ENCODE data around the gene SKAP2.

The SKAP2 gene

GRCh38 chr7:26639695-26640094 lies 224.7 kb downstream of the SKAP2 start:
- 100% methylated on average over 2 of the region's 5 CpGs; no CpG with 5 or more reads in 1 of the 2 donors for WGBS, 2 donors (ENCODE audit: extremely low coverage in 2 of 2, insufficient read length in 2 of 2, insufficient replicate concordance in 1 of 2)

DNA sequence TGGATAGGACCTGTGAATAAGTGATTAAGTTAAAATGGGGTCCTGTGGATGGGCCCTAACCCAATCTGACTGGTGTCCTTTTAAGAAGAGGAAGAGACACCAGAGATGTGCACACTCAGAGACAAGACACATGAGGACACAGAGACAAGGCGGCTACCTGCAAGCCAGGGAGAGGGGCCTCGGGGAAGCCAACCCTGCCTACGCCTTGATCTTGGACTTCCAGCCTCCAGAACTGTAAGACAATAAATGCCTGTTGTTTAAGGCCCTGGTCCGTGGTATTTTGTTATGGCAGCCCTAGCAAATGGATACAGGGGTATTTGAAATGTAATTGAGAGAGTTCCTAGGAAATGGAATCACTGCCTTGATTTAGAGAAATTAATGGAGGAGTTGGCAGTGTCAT lies 225.3 kb downstream of the SKAP2 start:
- no peak overlapping the region for H3K27ac ChIP-seq (replicated peaks; ENCODE audit: low read length)
- H2AFZ ChIP-seq (ENCODE audit: low read length), result no peak overlapping the region
- peaks cover 0 to 16% (median 2%) of the 10 kb centered on the region in 3 experiments for H3K27me3 ChIP-seq (ENCODE audit: control insufficient read depth in 3 of 3, insufficient read depth in 3 of 3, low read depth in 1 of 3, low read length in 3 of 3)
- no peak overlapping the region for H4K91ac ChIP-seq (ENCODE audit: low read depth, low read length, poor library complexity)
- H2BK5ac ChIP-seq (ENCODE audit: low read length), result no peak overlapping the region
- no peak overlapping the region for H3K14ac ChIP-seq (ENCODE audit: low read length)
- peaks cover 0 to 2% of the 10 kb centered on the region in 2 donors for H3K9me3 ChIP-seq (replicated peaks in 1 of 2; ENCODE audit: control insufficient read depth in 2 of 2, insufficient read depth in 1 of 2, low read depth in 1 of 2, low read length in 2 of 2)
- no peak overlapping the region for H3K4me2 ChIP-seq (ENCODE audit: insufficient read depth, low read length, poor library complexity, severe bottlenecking)
- no peak overlapping the region for H3K4me3 ChIP-seq (ENCODE audit: low read length in 2 of 2)
- H3K4me1 ChIP-seq (ENCODE audit: control insufficient read depth in 2 of 2, insufficient read depth in 1 of 2, low read depth in 1 of 2, low read length in 2 of 2), result peaks cover 0 to 1% of the 10 kb centered on the region in 2 donors
- H3K36me3 ChIP-seq (replicated peaks in 1 of 2; ENCODE audit: control insufficient read depth in 2 of 2, insufficient read depth in 2 of 2, low read length in 2 of 2), result no peaks in the 10 kb centered on the region
- no peak overlapping the region for H2BK12ac ChIP-seq (ENCODE audit: low read length)
- H4K8ac ChIP-seq (ENCODE audit: low read depth, low read length), result no peak overlapping the region
- no peak overlapping the region for H2AK5ac ChIP-seq (ENCODE audit: low read depth, low read length)
- WGBS, 2 donors (ENCODE audit: extremely low coverage in 2 of 2, insufficient read length in 2 of 2, insufficient replicate concordance in 1 of 2), result no CpG with 5 or more reads among the region's 4 CpGs
- no peak overlapping the region for H3K18ac ChIP-seq (ENCODE audit: low read length)
- no peak for DNase-seq (ENCODE audit: low spot score)
- peaks cover 7% of the 10 kb centered on the region for H3K79me1 ChIP-seq (ENCODE audit: low read depth, low read length)
- H3K4ac ChIP-seq (ENCODE audit: low read length), result no peak overlapping the region
- no peak overlapping the region for H3K23ac ChIP-seq (ENCODE audit: low read depth, low read length, poor library complexity)
- no peak overlapping the region for H2BK120ac ChIP-seq (ENCODE audit: low read depth, low read length)
- H3K9ac ChIP-seq (ENCODE audit: low read depth, low read length, poor library complexity), result no peak overlapping the region
- no peak overlapping the region for H2BK15ac ChIP-seq (ENCODE audit: low read length)

More at GRCh38 chr7:26639695-26640094, 224.7 kb downstream of the SKAP2 start:
- Histone ChIP-seq H4K8ac (ENCODE audit: low read depth, low read length) (no peak overlapping the region), H3K4me1 (ENCODE audit: control insufficient read depth in 2 of 2, insufficient read depth in 1 of 2, low read depth in 1 of 2, low read length in 2 of 2) (peaks cover 0 to 1% of the 10 kb centered on the region in 2 donors), H2BK5ac (ENCODE audit: low read length) (no peak overlapping the region), H2BK12ac (ENCODE audit: low read length) (no peak overlapping the region), H3K18ac (ENCODE audit: low read length) (no peak overlapping the region), H3K27me3 (ENCODE audit: control insufficient read depth in 3 of 3, insufficient read depth in 3 of 3, low read depth in 1 of 3, low read length in 3 of 3) (peaks cover 0 to 16% (median 2%) of the 10 kb centered on the region in 3 experiments), H2BK15ac (ENCODE audit: low read length) (no peak overlapping the region), H3K4me3 (ENCODE audit: low read length in 2 of 2) (peak overlapping the region in 1 of 2 donors; percentile 15), H3K79me1 (ENCODE audit: low read depth, low read length) (peaks cover 7% of the 10 kb centered on the region), H3K14ac (ENCODE audit: low read length) (peak overlapping the region; percentile 43), H3K9me3 (replicated peaks in 1 of 2; ENCODE audit: control insufficient read depth in 2 of 2, insufficient read depth in 1 of 2, low read depth in 1 of 2, low read length in 2 of 2) (peaks cover 0 to 2% of the 10 kb centered on the region in 2 donors), H2BK120ac (ENCODE audit: low read depth, low read length) (no peak overlapping the region), H3K4ac (ENCODE audit: low read length) (no peak overlapping the region), H3K4me2 (ENCODE audit: insufficient read depth, low read length, poor library complexity, severe bottlenecking) (no peak overlapping the region), H3K9ac (ENCODE audit: low read depth, low read length, poor library complexity) (no peak overlapping the region), H2AFZ (ENCODE audit: low read length) (no peak overlapping the region), H4K91ac (ENCODE audit: low read depth, low read length, poor library complexity) (no peak overlapping the region), H3K36me3 (replicated peaks in 1 of 2; ENCODE audit: control insufficient read depth in 2 of 2, insufficient read depth in 2 of 2, low read length in 2 of 2) (no peaks in the 10 kb centered on the region), H3K23ac (ENCODE audit: low read depth, low read length, poor library complexity) (no peak overlapping the region), H2AK5ac (ENCODE audit: low read depth, low read length) (no peak overlapping the region), H3K27ac (replicated peaks; ENCODE audit: low read length) (no peak overlapping the region)
- DNase-seq (ENCODE audit: low spot score), result no peak

- Histone ChIP-seq H4K91ac (ENCODE audit: low read depth, low read length, poor library complexity) (no peak overlapping the region), H3K14ac (ENCODE audit: low read length) (no peak overlapping the region), H3K36me3 (replicated peaks in 1 of 2; ENCODE audit: control insufficient read depth in 2 of 2, insufficient read depth in 2 of 2, low read length in 2 of 2) (no peaks in the 10 kb centered on the region), H3K27me3 (ENCODE audit: control insufficient read depth in 3 of 3, insufficient read depth in 3 of 3, low read depth in 1 of 3, low read length in 3 of 3) (peaks cover 0 to 14% (median 2%) of the 10 kb centered on the region in 3 experiments), H2BK120ac (ENCODE audit: low read depth, low read length) (no peak overlapping the region), H3K79me1 (ENCODE audit: low read depth, low read length) (peaks cover 7% of the 10 kb centered on the region), H3K9me3 (replicated peaks in 1 of 2; ENCODE audit: control insufficient read depth in 2 of 2, insufficient read depth in 1 of 2, low read depth in 1 of 2, low read length in 2 of 2) (peaks cover 0 to 2% of the 10 kb centered on the region in 2 donors), H2BK5ac (ENCODE audit: low read length) (no peak overlapping the region), H3K4ac (ENCODE audit: low read length) (no peak overlapping the region), H3K4me1 (ENCODE audit: control insufficient read depth in 2 of 2, insufficient read depth in 1 of 2, low read depth in 1 of 2, low read length in 2 of 2) (peaks cover 0 to 1% of the 10 kb centered on the region in 2 donors), H3K4me2 (ENCODE audit: insufficient read depth, low read length, poor library complexity, severe bottlenecking) (no peak overlapping the region), H2AK5ac (ENCODE audit: low read depth, low read length) (no peak overlapping the region), H3K9ac (ENCODE audit: low read depth, low read length, poor library complexity) (no peak overlapping the region), H3K18ac (ENCODE audit: low read length) (no peak overlapping the region), H2BK15ac (ENCODE audit: low read length) (no peak overlapping the region), H4K8ac (ENCODE audit: low read depth, low read length) (no peak overlapping the region), H3K4me3 (ENCODE audit: low read length in 2 of 2) (no peak overlapping the region), H2AFZ (ENCODE audit: low read length) (no peak overlapping the region), H3K23ac (ENCODE audit: low read depth, low read length, poor library complexity) (no peak overlapping the region), H2BK12ac (ENCODE audit: low read length) (no peak overlapping the region), H3K27ac (replicated peaks; ENCODE audit: low read length) (no peak overlapping the region)
- no CpG with 5 or more reads among the region's 14 CpGs for WGBS, 2 donors (ENCODE audit: extremely low coverage in 2 of 2, insufficient read length in 2 of 2, insufficient replicate concordance in 1 of 2)
- no peak for DNase-seq (ENCODE audit: low spot score)
These were observed 226.2 kb downstream of the SKAP2 start for GRCh38 chr7:26638140-26638539.

DNA sequence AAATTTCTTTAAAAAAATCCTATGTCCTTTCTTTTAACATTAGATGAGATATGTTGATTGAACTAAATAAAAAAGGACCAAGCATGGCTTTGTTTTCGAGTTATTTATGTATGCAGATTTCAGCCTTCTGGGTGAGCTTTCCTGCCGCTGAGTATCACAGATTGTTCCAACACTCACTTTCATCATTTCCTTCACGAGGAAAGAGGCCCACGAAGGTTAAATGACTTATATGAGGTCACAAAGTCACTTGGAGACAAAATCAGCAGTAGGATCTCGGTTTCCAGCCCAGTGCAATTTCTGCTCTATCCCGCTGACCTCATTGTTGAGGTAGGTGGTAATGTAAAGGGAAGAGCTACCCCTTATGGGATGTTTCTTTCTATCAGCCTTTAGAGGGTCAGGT lies 226.8 kb downstream of the SKAP2 start:
- H3K4me1 ChIP-seq (ENCODE audit: control insufficient read depth in 2 of 2, insufficient read depth in 1 of 2, low read depth in 1 of 2, low read length in 2 of 2), result peaks cover 0 to 1% of the 10 kb centered on the region in 2 donors
- H2BK120ac ChIP-seq (ENCODE audit: low read depth, low read length), result no peak overlapping the region
- H3K23ac ChIP-seq (ENCODE audit: low read depth, low read length, poor library complexity), result no peak overlapping the region
- no peak overlapping the region for H3K9ac ChIP-seq (ENCODE audit: low read depth, low read length, poor library complexity)
- no peak overlapping the region for H2AK5ac ChIP-seq (ENCODE audit: low read depth, low read length)
- H3K27me3 ChIP-seq (ENCODE audit: control insufficient read depth in 3 of 3, insufficient read depth in 3 of 3, low read depth in 1 of 3, low read length in 3 of 3), result peaks cover 0 to 11% (median 2%) of the 10 kb centered on the region in 3 experiments
- peaks cover 7% of the 10 kb centered on the region for H3K79me1 ChIP-seq (ENCODE audit: low read depth, low read length)
- no peak overlapping the region for H3K4me2 ChIP-seq (ENCODE audit: insufficient read depth, low read length, poor library complexity, severe bottlenecking)
- H3K4ac ChIP-seq (ENCODE audit: low read length), result no peak overlapping the region
- H2BK15ac ChIP-seq (ENCODE audit: low read length), result no peak overlapping the region
- peaks cover 0 to 2% of the 10 kb centered on the region in 2 donors for H3K9me3 ChIP-seq (replicated peaks in 1 of 2; ENCODE audit: control insufficient read depth in 2 of 2, insufficient read depth in 1 of 2, low read depth in 1 of 2, low read length in 2 of 2)
- no peak overlapping the region for H3K4me3 ChIP-seq (ENCODE audit: low read length in 2 of 2)
- H4K8ac ChIP-seq (ENCODE audit: low read depth, low read length), result no peak overlapping the region
- no peak overlapping the region for H2BK12ac ChIP-seq (ENCODE audit: low read length)
- WGBS, 2 donors (ENCODE audit: extremely low coverage in 2 of 2, insufficient read length in 2 of 2, insufficient replicate concordance in 1 of 2), result no CpG with 5 or more reads among the region's 6 CpGs
- H3K27ac ChIP-seq (replicated peaks; ENCODE audit: low read length), result no peak overlapping the region
- no peaks in the 10 kb centered on the region for H3K36me3 ChIP-seq (replicated peaks in 1 of 2; ENCODE audit: control insufficient read depth in 2 of 2, insufficient read depth in 2 of 2, low read length in 2 of 2)
- H3K14ac ChIP-seq (ENCODE audit: low read length), result no peak overlapping the region
- no peak overlapping the region for H3K18ac ChIP-seq (ENCODE audit: low read length)
- H2AFZ ChIP-seq (ENCODE audit: low read length), result no peak overlapping the region
- no peak for DNase-seq (ENCODE audit: low spot score)
- H4K91ac ChIP-seq (ENCODE audit: low read depth, low read length, poor library complexity), result no peak overlapping the region
- no peak overlapping the region for H2BK5ac ChIP-seq (ENCODE audit: low read length)

Measured in neuronal stem cell (in vitro differentiated cells).